Stomach (tissue), 4 donors: ENCODE measurements around the gene GSTA4.

Experiments used
- CTCF ChIP-seq, 7 experiments: fragments of 450-650 bp in 4 of 7; fragments of 200-600 bp in 3 of 7; sonication (generic) in 3 of 7; IDR thresholded peaks; one replicate each; pipeline ENCODE4 v1.5.1; 2016 to 2019; ENCODE audit warnings: antibody characterized with exemption in 7 of 7, control low read depth in 2 of 7, mild to moderate bottlenecking in 1 of 7
- POLR2A ChIP-seq, 4 donors: fragments of 450-650 bp; IDR thresholded peaks; one replicate each; pipeline ENCODE4 v1.6.1; 2016; ENCODE audit warnings: antibody characterized with exemption in 4 of 4, control low read depth in 2 of 4, mild to moderate bottlenecking in 1 of 4, moderate library complexity in 1 of 4

GRCh38 chr6:53035549-53036213, 40.6 kb upstream of the GSTA4 start:
- no peak for TF ChIP-seq CTCF (IDR thresholded peaks at IDR 0.05)
- TF ChIP-seq POLR2A (IDR thresholded peaks at IDR 0.05) = no peak
